CD8-positive, alpha-beta memory T cell (primary cell): ENCODE data around the gene KCTD6. TPM values are rescaled to one million over a fixed set of nuclear protein-coding genes. Genes with fewer than 3 reads are reported as not detected.

Experiments used
- polyA plus RNA-seq: library from polyadenylated mRNA; unstranded; fragments of 300-500 nt; fragmentation: Illumina TruSeq; gene quantifications from one replicate; pipeline ENCODE4 v1.2.3, GENCODE V29; 2021
- total RNA-seq, 2 experiments: library from RNA; stranded (reverse); gene quantifications; one replicate each; pipeline ENCODE4 v1.2.3, GENCODE V29; 2021

The KCTD6 gene
- total and polyA plus RNA-seq, 3 experiments from 2014 or later: 5.5 to 12.2 (median 5.9) TPM

Other genes starting within 250 kb of the KCTD6 start
- gene RPP14, start 185.9 kb upstream of the KCTD6 start, total RNA-seq: 10 to 100 TPM; 22.7 to 24.5 TPM
- 6.3 TPM for gene RPP14, start 185.9 kb upstream of the KCTD6 start, polyA plus RNA-seq
- 10 to 100 TPM; 12.4 to 14.6 TPM for gene HTD2, start 185.6 kb upstream of the KCTD6 start, total RNA-seq
- 29.6 TPM for gene HTD2, start 185.6 kb upstream of the KCTD6 start, polyA plus RNA-seq
- 10 to 100 TPM; 24.8 to 27.2 TPM for gene PXK, start 159.2 kb upstream of the KCTD6 start, total RNA-seq
- gene PXK, start 159.2 kb upstream of the KCTD6 start, polyA plus RNA-seq: 27.8 TPM
- 10 to 100 TPM; 64.2 to 64.8 TPM for gene PDHB, start 58.3 kb upstream of the KCTD6 start, total RNA-seq
- 91.2 TPM for gene PDHB, start 58.3 kb upstream of the KCTD6 start, polyA plus RNA-seq
- gene ACOX2, start 45.1 kb downstream of the KCTD6 start, total RNA-seq: not detected
- not detected for gene ACOX2, start 45.1 kb downstream of the KCTD6 start, polyA plus RNA-seq
- gene FAM107A, start 85.3 kb downstream of the KCTD6 start, total RNA-seq: not detected
- not detected for gene FAM107A, start 85.3 kb downstream of the KCTD6 start, polyA plus RNA-seq
- gene FAM3D, start 174.7 kb downstream of the KCTD6 start, total RNA-seq: not detected
- gene FAM3D, start 174.7 kb downstream of the KCTD6 start, polyA plus RNA-seq: not detected